HG03442 (cell line): ENCODE data around the gene OBSCN.

Source experiments
- ATAC-seq: cut with Tn5 transposase; IDR thresholded peaks from one replicate; pipeline ENCODE4 v1.9.1; 2021; ENCODE audit warnings: mild to moderate bottlenecking, moderate library complexity; ENCODE audit not compliant: unreplicated experiment

The OBSCN gene

DNA sequence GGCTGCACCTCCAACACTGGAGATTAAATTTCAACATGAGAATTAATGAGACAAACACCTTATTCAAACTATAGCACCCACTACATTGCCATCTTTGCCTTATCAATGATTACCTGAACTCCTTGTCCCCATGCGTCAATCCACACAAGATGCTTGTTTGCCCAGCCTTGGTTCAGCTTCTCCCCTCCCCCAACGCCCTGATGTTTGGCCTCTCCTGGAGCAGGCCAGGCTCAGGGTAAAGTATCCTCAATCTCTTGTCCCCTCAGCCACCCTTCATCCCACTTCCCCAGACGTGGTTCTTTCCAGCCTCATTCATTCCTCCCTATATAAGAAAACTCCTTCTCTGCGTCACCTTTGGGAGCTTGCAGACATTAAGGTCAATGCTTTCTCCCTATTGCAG is 220.6 kb downstream of the OBSCN start:
- no peak for ATAC-seq
